Omental fat pad (tissue), 4 donors: ENCODE data around the gene OXNAD1. TPM values are rescaled to one million over a fixed set of nuclear protein-coding genes. Genes with fewer than 3 reads are reported as not detected.

Source experiments
- ATAC-seq: fragments of 150-250 bp; one replicate; pipeline ENCODE4 v1.9.1; 2016; ENCODE audit warnings: mild to moderate bottlenecking, moderate library complexity; ENCODE audit not compliant: low FRiP score
- DNase-seq: peaks from one replicate; pipeline ENCODE4 v3.0.0-alpha.2; 2019; ENCODE audit warnings: low spot score
- CTCF ChIP-seq, 3 donors: fragments of 450-650 bp; IDR thresholded peaks; one replicate each; pipeline ENCODE4 v1.5.1; 2016 to 2017; ENCODE audit warnings: antibody characterized with exemption in 3 of 3, mild to moderate bottlenecking in 3 of 3, moderate library complexity in 2 of 3
- total RNA-seq, 4 donors: library from RNA; depleted of rRNA; stranded (reverse); fragments of >200 nt; gene quantifications; one replicate each; pipeline ENCODE4 v1.1.0, GENCODE V29; 2016

OXNAD1 gene
- total RNA-seq, 4 donors from 2014 or later, result 13.7 to 21.3 (median 15.2) TPM

GRCh38 chr3:16322189-16322588 lies 57.2 kb downstream of the OXNAD1 start:
- ATAC-seq (no peak), DNase-seq (no peak)
- TF ChIP-seq CTCF (IDR thresholded peaks at IDR 0.05), result no peak

DNA sequence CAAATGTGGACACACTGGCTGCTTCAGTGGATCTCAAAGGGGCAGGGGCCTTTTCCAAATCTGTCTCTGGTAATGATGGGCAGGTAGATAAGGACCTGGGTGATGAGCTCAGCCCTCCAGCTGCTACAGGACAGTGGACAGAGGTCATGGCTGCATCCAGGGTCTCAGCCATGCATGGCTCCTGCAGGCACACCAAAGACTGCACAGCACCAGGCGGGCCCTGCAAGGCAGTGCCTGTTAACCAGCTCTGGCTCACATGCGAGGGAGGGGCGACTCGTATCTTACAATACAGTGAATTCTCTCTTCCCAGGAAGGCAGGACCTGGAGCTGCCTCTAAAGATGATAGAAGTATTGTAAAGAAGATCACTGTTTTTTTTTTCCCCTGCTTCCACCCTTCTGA lies 58.7 kb downstream of the OXNAD1 start:
- no peak for DNase-seq
- TF ChIP-seq CTCF (IDR thresholded peaks at IDR 0.05), result no peak
- ATAC-seq, result no peak

DNA sequence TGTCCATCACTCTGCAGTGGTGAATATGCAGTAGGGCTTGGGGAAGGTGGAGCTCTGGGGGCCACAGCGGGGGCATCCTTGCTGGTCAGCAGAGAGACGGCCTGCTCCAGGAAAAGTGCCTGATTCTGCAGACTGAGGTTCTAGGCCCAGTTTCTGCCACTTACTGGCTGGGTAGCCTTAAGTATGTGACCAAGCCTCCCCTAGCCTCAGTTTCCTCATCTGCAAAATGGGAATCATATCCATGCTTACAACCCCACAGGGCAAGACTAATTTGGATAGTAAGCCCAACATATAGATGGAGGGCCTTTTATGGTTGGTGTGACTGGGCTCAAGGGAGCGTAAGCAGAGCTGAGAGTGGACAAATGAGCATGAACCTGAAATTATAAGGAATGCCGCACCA lies 60.8 kb downstream of the OXNAD1 start:
- no peak for TF ChIP-seq CTCF (IDR thresholded peaks at IDR 0.05)
- DNase-seq, result no peak
- ATAC-seq, result no peak

- no peak for TF ChIP-seq CTCF (IDR thresholded peaks at IDR 0.05)
- no peak for DNase-seq
- no peak for ATAC-seq
Observed at GRCh38 chr3:16326724-16327349, 61.8 kb downstream of the OXNAD1 start.

DNA sequence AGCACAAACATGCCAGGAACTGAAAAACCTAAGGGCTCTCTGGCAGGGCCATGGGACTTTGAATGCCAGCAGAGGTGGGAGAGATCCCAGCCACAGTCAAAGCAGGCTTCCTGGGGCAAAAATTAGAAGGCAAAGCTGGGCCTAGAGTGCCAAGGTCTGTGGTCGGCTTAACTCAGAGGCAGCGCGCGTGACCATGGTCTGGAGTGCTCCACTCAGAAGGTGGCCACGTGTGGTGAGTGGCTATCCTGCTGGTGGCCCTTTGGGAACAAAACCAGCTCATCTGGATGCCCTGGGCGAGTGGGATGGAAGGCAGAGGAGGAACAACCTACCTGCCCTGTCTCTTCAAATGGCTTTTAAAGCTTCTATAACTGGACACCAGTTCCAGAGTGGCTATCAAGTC lies 63.1 kb downstream of the OXNAD1 start:
- DNase-seq (no peak), ATAC-seq (no peak)
- no peak for TF ChIP-seq CTCF (IDR thresholded peaks at IDR 0.05)

DNA sequence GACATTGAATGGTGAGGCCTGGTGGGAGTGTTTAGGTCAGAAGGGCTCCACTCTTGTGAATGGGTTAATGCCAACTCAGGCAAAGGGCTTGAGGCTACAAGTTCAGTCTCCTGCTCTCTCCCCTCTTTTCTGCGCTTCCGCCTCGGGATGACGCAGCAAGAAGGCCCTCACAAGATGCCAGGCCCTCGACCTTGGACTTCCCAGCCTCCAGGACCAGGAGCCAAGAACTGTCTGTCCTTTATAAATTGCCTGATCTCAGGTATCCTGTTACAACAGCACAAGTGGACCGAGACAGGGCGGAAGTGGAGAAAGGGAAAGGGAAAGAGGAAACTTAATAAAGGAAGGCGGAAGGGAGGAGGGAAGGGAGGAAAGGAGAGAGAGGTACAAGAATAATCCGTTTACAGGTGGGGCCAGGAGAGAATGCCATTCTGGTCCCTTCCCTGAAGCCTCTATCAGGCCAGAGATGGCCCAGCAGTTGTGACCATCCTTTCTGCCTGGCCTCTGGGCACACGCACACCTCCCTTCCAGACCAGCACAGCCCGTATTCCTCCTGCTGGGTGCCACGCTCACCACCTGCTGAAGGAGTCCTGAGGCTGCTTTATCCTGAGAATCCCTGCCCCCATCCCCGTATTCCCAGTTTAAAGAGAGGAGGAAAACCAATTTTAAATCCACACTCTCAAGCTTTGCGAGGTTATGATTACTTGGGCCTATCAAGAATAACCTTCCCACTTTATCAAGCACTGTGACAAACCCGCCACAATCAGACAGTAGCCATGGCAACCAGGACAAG lies 64.2 kb downstream of the OXNAD1 start:
- ATAC-seq, result no peak
- no peak for TF ChIP-seq CTCF (IDR thresholded peaks at IDR 0.05)

DNA sequence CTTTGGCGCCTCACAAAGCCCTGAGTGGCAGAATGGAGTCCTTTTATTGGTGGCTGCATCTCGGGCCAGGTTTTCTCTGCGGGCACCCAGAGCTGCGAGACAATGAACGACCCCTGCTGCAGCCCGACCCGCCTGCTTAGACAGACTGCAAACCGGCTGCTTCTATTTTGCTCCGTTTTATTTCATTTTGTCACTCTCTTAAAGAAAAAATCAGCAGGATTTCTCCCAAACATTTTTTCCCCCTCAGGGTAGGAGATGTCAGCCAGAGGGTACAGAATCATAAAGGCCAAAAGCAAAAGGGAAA lies 64.8 kb downstream of the OXNAD1 start:
- no peak for TF ChIP-seq CTCF (IDR thresholded peaks at IDR 0.05)
- DNase-seq (no peak), ATAC-seq (no peak)

More for the DNA sequence above, 64.2 kb downstream of the OXNAD1 start:
- DNase-seq, result no peak
